Naive thymus-derived CD4-positive, alpha-beta T cell (primary cell): Measurements from ENCODE around the gene FAR2. TPM values are rescaled to one million over a fixed set of nuclear protein-coding genes. Genes with fewer than 3 reads are reported as not detected.
A peak's percentile ranks its signal among the peaks of the same experiment; 100 is the strongest.

ENCODE experiments used
- ATAC-seq: fragments of 150-1000 bp; cut with Tn5 transposase; 2 replicates; pipeline ENCODE4 v1.10.0; 2021; ENCODE audit warnings: mild to moderate bottlenecking, moderate library complexity
- CTCF ChIA-PET: fragments of 350-600 bp; sonication (Branson Sonifier 250); formaldehyde crosslinking; loops from one replicate; lab custom pipeline; 2021; ENCODE audit warnings: antibody characterized with exemption; lab: Charles Lee
- POLR2A ChIA-PET: fragments of 350-600 bp; sonication (Branson Sonifier 250); formaldehyde crosslinking; loops from one replicate; lab custom pipeline; 2021; ENCODE audit warnings: antibody characterized with exemption, inconsistent platforms; lab: Charles Lee
- DNase-seq, 9 donors: peaks; one replicate each; pipeline versions ENCODE4 v3.0.0 to v3.0.0-alpha.2; 2020 to 2022; ENCODE audit warnings: mixed read lengths in 1 of 9
- H3K27ac ChIP-seq: one replicate; pipeline ENCODE4 v1.7.0; 2013; ENCODE audit warnings: mild to moderate bottlenecking, low read depth, low read length, moderate library complexity
- H3K27me3 ChIP-seq, 2 donors: one replicate each; pipeline ENCODE4 v1.7.0; 2013; ENCODE audit warnings: low read length in 2 of 2, mild to moderate bottlenecking in 2 of 2, moderate library complexity in 2 of 2; ENCODE audit not compliant: control insufficient read depth in 2 of 2, insufficient read depth in 2 of 2
- H3K36me3 ChIP-seq, 3 experiments: 1 replicate in 2 of 3; 2 replicates in 1 of 3; pipeline ENCODE4 v1.7.0; 2013; ENCODE audit warnings: low read length in 3 of 3, mild to moderate bottlenecking in 3 of 3, moderate library complexity in 1 of 3; ENCODE audit not compliant: insufficient read depth in 3 of 3, control insufficient read depth in 2 of 3
- H3K4me1 ChIP-seq, 2 donors: one replicate each; pipeline ENCODE4 v1.7.0; 2013; ENCODE audit warnings: low read length in 2 of 2, mild to moderate bottlenecking in 2 of 2, moderate library complexity in 1 of 2; ENCODE audit not compliant: control insufficient read depth in 2 of 2, insufficient read depth in 2 of 2
- H3K4me3 ChIP-seq: 2 replicates; pipeline ENCODE4 v1.7.0; 2013; ENCODE audit warnings: mild to moderate bottlenecking, low read length
- H3K9me3 ChIP-seq, 3 experiments: 1 replicate in 2 of 3; 2 replicates in 1 of 3; pipeline ENCODE4 v1.7.0; 2013; ENCODE audit warnings: low read length in 3 of 3; ENCODE audit not compliant: control insufficient read depth in 2 of 3
- H3K27ac Mint-ChIP-seq, 9 donors: one replicate each; pipeline ENCODE4 v1.8.0; 2020 to 2022; ENCODE audit warnings: mixed read lengths in 9 of 9, mild to moderate bottlenecking in 8 of 9, moderate library complexity in 5 of 9, inconsistent platforms in 2 of 9
- H3K27me3 Mint-ChIP-seq, 5 donors: one replicate each; pipeline ENCODE4 v1.8.0; 2021 to 2022; ENCODE audit warnings: mixed read lengths in 5 of 5, mild to moderate bottlenecking in 1 of 5
- H3K36me3 Mint-ChIP-seq, 5 donors: one replicate each; pipeline ENCODE4 v1.8.0; 2020 to 2022; ENCODE audit warnings: mixed read lengths in 5 of 5, mild to moderate bottlenecking in 3 of 5, inconsistent platforms in 1 of 5
- H3K4me1 Mint-ChIP-seq, 7 donors: one replicate each; pipeline ENCODE4 v1.8.0; 2020 to 2022; ENCODE audit warnings: mixed read lengths in 7 of 7, mild to moderate bottlenecking in 3 of 7, inconsistent platforms in 1 of 7
- H3K4me3 Mint-ChIP-seq, 10 donors: one replicate each; pipeline ENCODE4 v1.8.0; 2020 to 2022; ENCODE audit warnings: mild to moderate bottlenecking in 10 of 10, mixed read lengths in 10 of 10, moderate library complexity in 6 of 10, inconsistent platforms in 2 of 10
- H3K9me3 Mint-ChIP-seq, 11 donors: one replicate each; pipeline ENCODE4 v1.8.0; 2020 to 2022; ENCODE audit warnings: mixed read lengths in 11 of 11, mild to moderate bottlenecking in 4 of 11, inconsistent platforms in 1 of 11, moderate library complexity in 1 of 11
- intact Hi-C, 2 donors: fragments of 100-400 bp; cut with micrococcal nuclease; formaldehyde crosslinking; loops; one replicate each; pipeline ENCODE4 v1.15.1; 2023
- polyA plus RNA-seq, 2 donors: library from polyadenylated mRNA; unstranded; fragments of 300-500 nt; fragmentation: Illumina TruSeq; gene quantifications; one replicate each; pipeline ENCODE4 v1.2.3, GENCODE V29; 2021
- total RNA-seq, 6 experiments: library from RNA in 5 of 6; stranded (reverse) in 5 of 6; gene quantifications; 1 replicate in 5 of 6; 2 replicates in 1 of 6; pipeline ENCODE4 v1.2.3 and lab custom pipeline; 2021 to 2026

The FAR2 gene
- total and polyA plus RNA-seq, 7 experiments from 2014 or later: 1.1 to 11.1 (median 1.9) TPM

DNA sequence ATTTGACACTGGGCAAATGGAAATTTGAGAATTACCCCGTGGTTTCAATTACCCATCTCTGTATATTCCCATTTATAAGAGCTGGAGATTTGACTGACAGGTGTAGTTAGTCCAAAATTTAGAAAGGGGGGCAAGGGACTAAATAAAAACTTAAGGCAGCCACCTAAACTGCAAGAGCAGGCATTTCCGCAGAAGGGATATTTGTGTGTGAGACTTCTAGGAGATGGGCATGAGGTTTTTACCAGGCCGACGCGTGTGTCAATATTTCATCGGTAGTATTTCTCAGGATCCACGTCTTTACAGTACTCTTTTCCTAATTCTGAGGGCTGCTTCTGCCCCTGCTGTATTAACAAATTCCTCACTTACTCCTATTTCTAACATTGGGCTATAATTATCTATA, 1.4 kb downstream of the FAR2 start:
- CTCF ChIA-PET: interaction anchor here (0.6 kb wide), 1 partner anchor 1615 kb away, joined by 3 read pairs; no protein-coding TSS in a partner anchor
- H3K9me3 Mint-ChIP-seq: peaks cover 0 to 2% (median 0%) of the 10 kb centered on the region in 11 donors
- H3K27ac Mint-ChIP-seq: no peak overlapping the region
- no peaks in the 10 kb centered on the region for H3K27me3 ChIP-seq
- DNase-seq (no peak), ATAC-seq (no peak)
- no peaks in the 10 kb centered on the region for H3K36me3 ChIP-seq
- no peaks in the 10 kb centered on the region for H3K36me3 Mint-ChIP-seq
- no peaks in the 10 kb centered on the region for H3K9me3 ChIP-seq
- peaks cover 0 to 6% of the 10 kb centered on the region in 2 donors for H3K4me1 ChIP-seq
- H3K4me1 Mint-ChIP-seq: peaks cover 14 to 33% (median 29%) of the 10 kb centered on the region in 7 donors
- H3K27me3 Mint-ChIP-seq: peaks cover 0 to 54% (median 10%) of the 10 kb centered on the region in 5 donors
- POLR2A ChIA-PET: no interaction called here
- H3K4me3 ChIP-seq: no peak overlapping the region
- no peak overlapping the region for H3K27ac ChIP-seq
- intact Hi-C loops: loop anchor here (5.0 to 10.0 kb wide), 2 partner anchors 164 to 232 kb away; partner anchors contain the start of gene ERGIC2 (in 1 of the 2)
- peak overlapping the region; percentile 26 to 93 (median 62) for H3K4me3 Mint-ChIP-seq

DNA sequence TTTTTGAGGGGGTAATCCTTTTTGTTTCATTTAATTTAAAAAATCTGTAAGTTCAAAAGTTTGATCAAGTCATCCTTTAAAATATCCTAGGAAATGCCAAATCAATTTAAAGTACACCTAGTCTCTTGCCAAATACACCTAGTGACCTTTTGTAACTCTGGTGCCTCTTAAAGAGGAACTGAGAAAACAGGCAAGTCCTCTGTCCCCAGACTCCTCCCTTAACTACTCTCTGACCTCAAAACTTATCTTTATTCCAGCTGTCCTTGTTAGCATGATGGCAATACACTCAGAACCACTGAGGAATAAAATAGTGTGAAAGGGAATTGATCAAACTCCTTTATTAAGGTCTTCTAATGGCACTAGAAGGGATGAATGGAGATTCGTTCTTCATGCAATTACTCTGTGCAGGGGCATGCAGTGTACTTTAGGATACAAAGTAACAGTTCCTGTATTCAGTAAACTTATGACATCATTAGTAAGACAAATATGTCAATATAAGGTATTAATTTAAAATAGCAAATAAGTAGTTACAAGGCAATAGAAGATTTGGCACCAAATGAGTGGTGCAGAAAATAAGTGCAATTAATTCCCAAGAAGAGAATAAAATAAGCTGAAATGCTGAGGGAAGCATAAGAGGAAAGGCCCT, 3.3 kb downstream of the FAR2 start:
- H3K9me3 ChIP-seq: no peaks in the 10 kb centered on the region
- ATAC-seq (peak; percentile 17), DNase-seq (no peak)
- H3K27me3 ChIP-seq: no peaks in the 10 kb centered on the region
- no peak overlapping the region for H3K4me3 Mint-ChIP-seq
- H3K27ac ChIP-seq: no peak overlapping the region
- peaks cover 0 to 6% of the 10 kb centered on the region in 2 donors for H3K4me1 ChIP-seq
- no peaks in the 10 kb centered on the region for H3K36me3 ChIP-seq
- intact Hi-C loops: loop anchor here (5.0 to 10.0 kb wide), 2 partner anchors 162 to 230 kb away; partner anchors contain the start of gene ERGIC2 (in 1 of the 2)
- peaks cover 0 to 42% (median 4%) of the 10 kb centered on the region in 5 donors for H3K27me3 Mint-ChIP-seq
- no peaks in the 10 kb centered on the region for H3K36me3 Mint-ChIP-seq
- no peaks in the 10 kb centered on the region for H3K9me3 Mint-ChIP-seq
- no peak overlapping the region for H3K4me3 ChIP-seq
- POLR2A ChIA-PET: no interaction called here
- no peak overlapping the region for H3K27ac Mint-ChIP-seq
- CTCF ChIA-PET: no interaction called here
- peaks cover 14 to 33% (median 29%) of the 10 kb centered on the region in 7 donors for H3K4me1 Mint-ChIP-seq

DNA sequence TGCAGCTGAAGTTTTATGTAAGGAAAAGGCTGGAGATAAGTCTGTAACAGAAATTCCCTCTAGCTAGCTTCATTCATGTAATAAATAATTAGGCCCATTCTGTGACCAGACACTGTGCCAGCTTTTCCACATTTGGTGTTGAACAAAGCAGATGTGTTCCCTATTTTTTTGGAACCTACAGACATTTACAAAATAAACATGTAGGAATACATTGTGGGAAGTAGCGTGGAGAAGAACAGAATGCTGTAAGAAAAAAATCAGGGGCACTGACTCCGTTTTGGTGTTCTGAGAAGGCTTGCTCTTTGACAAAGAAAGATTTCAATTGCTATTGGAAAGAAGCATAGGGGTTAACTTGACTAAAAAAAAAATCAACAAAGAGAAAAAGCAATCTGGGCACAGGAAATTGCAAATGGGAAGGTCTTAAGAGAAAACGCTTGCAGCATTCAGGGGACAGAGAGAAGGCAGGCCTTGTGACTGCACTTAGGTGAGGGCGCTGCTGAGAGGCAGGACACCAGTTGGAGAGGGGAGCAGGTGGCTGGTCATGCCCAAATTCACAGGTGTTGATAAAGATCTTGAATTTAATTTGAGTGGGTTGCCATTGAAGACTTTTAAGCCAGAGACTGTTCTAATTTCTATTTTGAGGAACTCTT, 4.0 kb downstream of the FAR2 start:
- peak overlapping the region in 1 of 9 donors; percentile 6 for H3K27ac Mint-ChIP-seq
- peaks cover 13 to 32% (median 23%) of the 10 kb centered on the region in 7 donors for H3K4me1 Mint-ChIP-seq
- Histone ChIP-seq H3K4me1 (peaks cover 0 to 4% of the 10 kb centered on the region in 2 donors), H3K9me3 (no peaks in the 10 kb centered on the region), H3K27me3 (no peaks in the 10 kb centered on the region), H3K27ac (no peak overlapping the region), H3K4me3 (no peak overlapping the region), H3K36me3 (no peaks in the 10 kb centered on the region)
- ChIA-PET CTCF (no interaction called here), POLR2A (no interaction called here)
- H3K4me3 Mint-ChIP-seq: no peak overlapping the region
- DNase-seq: no peak
- H3K27me3 Mint-ChIP-seq: peaks cover 0 to 34% (median 0%) of the 10 kb centered on the region in 5 donors
- no peaks in the 10 kb centered on the region for H3K9me3 Mint-ChIP-seq
- H3K36me3 Mint-ChIP-seq: no peaks in the 10 kb centered on the region
- intact Hi-C loops: loop anchor here (5.0 to 10.0 kb wide), 2 partner anchors 162 to 229 kb away; partner anchors contain the start of gene ERGIC2 (in 1 of the 2)
- ATAC-seq: no peak

GRCh38 chr12:29155079-29155478, 6.0 kb downstream of the FAR2 start:
- no peaks in the 10 kb centered on the region for H3K9me3 ChIP-seq
- peaks cover 0 to 5% (median 0%) of the 10 kb centered on the region in 11 donors for H3K9me3 Mint-ChIP-seq
- ATAC-seq: peak; percentile 24
- intact Hi-C loops: loop anchor here in 1 of 2 donors (10.0 kb wide), 1 partner anchor 160 kb away; no protein-coding TSS in a partner anchor
- no peak overlapping the region for H3K4me3 ChIP-seq
- DNase-seq: no peak
- CTCF ChIA-PET: no interaction called here
- no peaks in the 10 kb centered on the region for H3K27me3 ChIP-seq
- H3K27ac ChIP-seq: no peak overlapping the region
- no peak overlapping the region for H3K27ac Mint-ChIP-seq
- H3K27me3 Mint-ChIP-seq: peaks cover 0 to 22% (median 0%) of the 10 kb centered on the region in 5 donors
- POLR2A ChIA-PET: no interaction called here
- H3K36me3 Mint-ChIP-seq: no peaks in the 10 kb centered on the region
- no peaks in the 10 kb centered on the region for H3K36me3 ChIP-seq
- no peak overlapping the region for H3K4me3 Mint-ChIP-seq
- H3K4me1 ChIP-seq: peaks cover 6 to 7% of the 10 kb centered on the region in 2 donors
- peaks cover 13 to 27% (median 19%) of the 10 kb centered on the region in 7 donors for H3K4me1 Mint-ChIP-seq

- DNase-seq (no peak), ATAC-seq (no peak)
- Mint-ChIP-seq H3K27me3 (peaks cover 0 to 5% (median 0%) of the 10 kb centered on the region in 5 donors), H3K27ac (no peak overlapping the region), H3K36me3 (peaks cover 0 to 3% (median 0%) of the 10 kb centered on the region in 5 donors), H3K4me3 (no peak overlapping the region), H3K4me1 (peaks cover 15 to 31% (median 21%) of the 10 kb centered on the region in 7 donors), H3K9me3 (peaks cover 0 to 23% (median 1%) of the 10 kb centered on the region in 11 donors)
- CTCF ChIA-PET: no interaction called here
- Histone ChIP-seq H3K4me1 (peaks cover 11 to 14% of the 10 kb centered on the region in 2 donors), H3K4me3 (no peak overlapping the region), H3K27ac (no peak overlapping the region), H3K27me3 (no peaks in the 10 kb centered on the region), H3K9me3 (no peaks in the 10 kb centered on the region), H3K36me3 (no peaks in the 10 kb centered on the region)
- POLR2A ChIA-PET: no interaction called here
- intact Hi-C loops: loop anchor here in 1 of 2 donors (10.0 kb wide), 1 partner anchor 157 kb away; no protein-coding TSS in a partner anchor
These were observed 8.4 kb downstream of the FAR2 start for GRCh38 chr12:29157486-29157946.

- ChIA-PET CTCF (no interaction called here), POLR2A (no interaction called here)
- intact Hi-C loops: loop anchor here in 1 of 2 donors (10.0 kb wide), 1 partner anchor 157 kb away; no protein-coding TSS in a partner anchor
- Mint-ChIP-seq H3K4me1 (peaks cover 14 to 28% (median 19%) of the 10 kb centered on the region in 7 donors), H3K36me3 (peaks cover 0 to 3% (median 0%) of the 10 kb centered on the region in 5 donors), H3K9me3 (peaks cover 0 to 23% (median 1%) of the 10 kb centered on the region in 11 donors), H3K27me3 (peaks cover 0 to 5% (median 0%) of the 10 kb centered on the region in 5 donors), H3K27ac (no peak overlapping the region), H3K4me3 (no peak overlapping the region)
- Histone ChIP-seq H3K27me3 (no peaks in the 10 kb centered on the region), H3K9me3 (no peaks in the 10 kb centered on the region), H3K27ac (no peak overlapping the region), H3K4me1 (peaks cover 11 to 14% of the 10 kb centered on the region in 2 donors), H3K4me3 (no peak overlapping the region), H3K36me3 (no peaks in the 10 kb centered on the region)
- ATAC-seq: peak; percentile 66
- DNase-seq: no peak
These were observed 9.2 kb downstream of the FAR2 start for GRCh38 chr12:29158115-29158763.
